CD4-positive, alpha-beta T cell treated with Interleukin-15 for 1 hour (primary cell): ENCODE data around the gene HLA-DMA.

Source experiments
- DNase-seq: peaks from one replicate; pipeline ENCODE4 v3.0.0-alpha.2; 2020

HLA-DMA gene

DNA sequence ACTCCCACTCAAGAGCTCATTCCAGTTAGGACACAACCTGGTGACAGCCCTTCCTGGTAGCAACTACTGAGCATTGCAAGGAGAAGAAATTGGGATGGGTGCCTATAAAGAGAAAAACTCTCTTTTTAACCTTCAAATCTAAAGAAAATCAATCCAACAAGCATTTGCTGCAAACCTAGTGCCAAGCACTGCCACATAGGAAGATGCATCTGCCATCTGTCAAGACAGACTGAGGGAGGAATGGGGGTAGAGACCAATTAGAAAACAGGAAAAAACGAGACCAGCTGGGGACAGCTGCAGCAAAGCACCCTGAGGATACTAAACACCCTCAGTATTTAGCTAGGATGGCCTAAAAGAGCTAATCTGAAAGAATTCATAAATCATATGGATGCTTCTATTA, 39.9 kb downstream of the HLA-DMA start:
- no peak for DNase-seq

DNA sequence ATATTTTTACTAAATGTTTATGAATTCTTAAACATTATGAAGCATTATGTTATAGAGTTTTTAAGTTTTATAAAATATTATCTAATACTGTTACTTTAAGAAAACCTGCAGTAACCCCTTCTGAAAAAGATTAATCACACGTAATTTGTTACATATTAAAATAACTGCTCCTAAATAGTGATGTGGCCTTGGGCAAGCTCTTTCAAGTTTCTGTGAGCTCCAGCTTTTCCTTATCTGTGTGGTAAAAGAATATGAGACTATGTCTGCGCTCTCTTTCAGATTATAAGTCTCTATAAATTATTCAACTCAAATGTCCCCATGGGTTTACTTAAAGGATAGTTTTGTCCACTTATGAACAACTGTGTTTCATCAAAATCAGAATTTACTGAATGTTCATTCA, 44.0 kb downstream of the HLA-DMA start:
- no peak for DNase-seq

GRCh38 chr6:32906539-32906938, 46.4 kb downstream of the HLA-DMA start:
- no peak for DNase-seq

DNA sequence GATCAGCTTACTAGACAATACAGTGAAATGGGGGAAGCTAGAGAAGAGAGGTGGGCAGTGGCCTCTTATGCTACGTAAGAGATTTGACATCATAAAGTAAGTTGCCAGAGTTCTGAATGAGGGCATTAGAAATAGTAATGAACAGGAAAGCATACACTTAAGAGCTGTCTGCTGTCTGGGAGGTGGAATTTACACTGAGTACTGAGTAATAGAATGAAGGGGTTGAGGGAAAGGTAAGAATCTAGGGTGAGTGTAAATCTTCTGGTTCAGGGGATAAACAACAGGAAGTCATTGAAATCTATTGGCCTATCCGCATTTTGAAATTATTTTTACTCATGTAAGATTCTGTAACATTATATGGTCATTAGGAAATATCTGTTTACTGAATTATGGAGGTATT, 47.8 kb downstream of the HLA-DMA start:
- no peak for DNase-seq

- no peak for DNase-seq
Measured at GRCh38 chr6:32903952-32904351, 48.9 kb downstream of the HLA-DMA start.
